DOHH2 (cell line): Measurements from ENCODE around the gene FRY.

Experiments used
- H3F3A ChIP-seq: fragments of 200-600 bp; sonication (generic), shearing (Covaris generic); 2 replicates; pipeline ENCODE4 v1.6.0; 2016; ENCODE audit warnings: antibody characterized with exemption, mild to moderate bottlenecking; ENCODE audit not compliant: control insufficient read depth, insufficient read depth
- H3K27ac ChIP-seq: fragments of 200-600 bp; sonication (generic); 2 replicates; pipeline ENCODE4 v1.5.1; 2014; ENCODE audit warnings: low read depth, mild to moderate bottlenecking, low read length, moderate library complexity
- H3K27me3 ChIP-seq: fragments of 200-600 bp; sonication (generic); 2 replicates; pipeline ENCODE4 v1.6.1; 2014; ENCODE audit warnings: mild to moderate bottlenecking, low read length, mixed read lengths; ENCODE audit not compliant: control insufficient read depth
- H3K36me3 ChIP-seq: fragments of 200-600 bp; sonication (generic); 2 replicates; pipeline ENCODE4 v1.6.1; 2014; ENCODE audit warnings: mild to moderate bottlenecking, low read length, moderate library complexity, mixed read lengths; ENCODE audit not compliant: control insufficient read depth
- H3K4me1 ChIP-seq: fragments of 200-600 bp; sonication (generic); 2 replicates; pipeline ENCODE4 v1.6.1; 2014; ENCODE audit warnings: mild to moderate bottlenecking, low read length, mixed read lengths; ENCODE audit not compliant: control insufficient read depth
- H3K4me2 ChIP-seq: fragments of 200-600 bp; sonication (generic); 2 replicates; pipeline ENCODE4 v1.6.0; 2014; ENCODE audit warnings: mild to moderate bottlenecking, low read length, moderate library complexity
- H3K4me3 ChIP-seq: fragments of 200-600 bp; sonication (generic); 2 replicates; pipeline ENCODE4 v1.5.1; 2014; ENCODE audit warnings: mild to moderate bottlenecking, low read length, mixed read lengths
- H3K79me2 ChIP-seq: fragments of 200-600 bp; sonication (generic); 2 replicates; pipeline ENCODE4 v1.6.1; 2014; ENCODE audit warnings: mild to moderate bottlenecking, low read length, mixed read lengths; ENCODE audit not compliant: control insufficient read depth
- H3K9me2 ChIP-seq: fragments of 200-600 bp; sonication (generic); replicated peaks from 2 replicates; pipeline ENCODE4 v1.6.1; 2014; ENCODE audit warnings: mild to moderate bottlenecking, low read length, mixed read lengths; ENCODE audit not compliant: control insufficient read depth
- H3K9me3 ChIP-seq: fragments of 200-600 bp; sonication (generic); 2 replicates; pipeline ENCODE4 v1.6.1; 2014; ENCODE audit warnings: antibody characterized with exemption, low read length, mixed read lengths; ENCODE audit not compliant: control insufficient read depth, insufficient read depth
- H4K20me1 ChIP-seq: fragments of 200-600 bp; sonication (generic); 2 replicates; pipeline ENCODE4 v1.6.0; 2014; ENCODE audit warnings: low read depth, mild to moderate bottlenecking, antibody characterized with exemption, low read length, moderate library complexity; ENCODE audit not compliant: control insufficient read depth, insufficient read depth
- EZH2phosphoT487 ChIP-seq: fragments of 200-600 bp; sonication (generic); IDR thresholded peaks from 2 replicates; pipeline ENCODE4 v1.6.1; 2017; ENCODE audit warnings: borderline replicate concordance, mild to moderate bottlenecking, antibody characterized with exemption, low read length, moderate library complexity, mixed read lengths
- TF ChIP-seq, protein P1 (sequence below): fragments of 200-600 bp; sonication (generic); IDR thresholded peaks from one replicate; pipeline ENCODE4 v1.5.1; 2014; ENCODE audit warnings: antibody characterized with exemption, mild to moderate bottlenecking, low read depth, low read length; ENCODE audit not compliant: poor library complexity, severe bottlenecking

FRY gene

DNA sequence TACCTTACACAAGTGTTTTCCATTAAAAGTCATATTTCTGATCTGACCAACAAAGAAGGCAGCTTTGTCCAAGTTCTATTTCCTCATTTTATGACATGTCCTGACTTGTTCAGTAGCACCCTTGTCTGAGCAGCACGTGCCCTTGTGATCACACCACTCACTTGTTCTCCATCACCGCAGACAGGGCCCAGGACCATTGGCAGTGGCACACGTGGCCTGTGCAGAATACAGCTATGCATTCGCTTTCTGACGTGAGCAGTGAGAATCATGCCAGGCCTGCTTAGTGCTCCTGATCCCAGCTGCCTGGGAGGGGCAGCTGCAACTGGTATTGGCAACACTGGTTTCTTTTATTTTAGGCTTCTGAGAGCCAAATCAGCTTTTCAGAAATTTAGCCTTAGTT lies 134.2 kb downstream of the FRY start:
- no peaks in the 10 kb centered on the region for H3K9me2 ChIP-seq
- H3K79me2 ChIP-seq: no peaks in the 10 kb centered on the region
- H3K9me3 ChIP-seq: no peaks in the 10 kb centered on the region
- no peaks in the 10 kb centered on the region for H4K20me1 ChIP-seq
- no peak overlapping the region for H3K27ac ChIP-seq
- TF ChIP-seq, protein P1, sequence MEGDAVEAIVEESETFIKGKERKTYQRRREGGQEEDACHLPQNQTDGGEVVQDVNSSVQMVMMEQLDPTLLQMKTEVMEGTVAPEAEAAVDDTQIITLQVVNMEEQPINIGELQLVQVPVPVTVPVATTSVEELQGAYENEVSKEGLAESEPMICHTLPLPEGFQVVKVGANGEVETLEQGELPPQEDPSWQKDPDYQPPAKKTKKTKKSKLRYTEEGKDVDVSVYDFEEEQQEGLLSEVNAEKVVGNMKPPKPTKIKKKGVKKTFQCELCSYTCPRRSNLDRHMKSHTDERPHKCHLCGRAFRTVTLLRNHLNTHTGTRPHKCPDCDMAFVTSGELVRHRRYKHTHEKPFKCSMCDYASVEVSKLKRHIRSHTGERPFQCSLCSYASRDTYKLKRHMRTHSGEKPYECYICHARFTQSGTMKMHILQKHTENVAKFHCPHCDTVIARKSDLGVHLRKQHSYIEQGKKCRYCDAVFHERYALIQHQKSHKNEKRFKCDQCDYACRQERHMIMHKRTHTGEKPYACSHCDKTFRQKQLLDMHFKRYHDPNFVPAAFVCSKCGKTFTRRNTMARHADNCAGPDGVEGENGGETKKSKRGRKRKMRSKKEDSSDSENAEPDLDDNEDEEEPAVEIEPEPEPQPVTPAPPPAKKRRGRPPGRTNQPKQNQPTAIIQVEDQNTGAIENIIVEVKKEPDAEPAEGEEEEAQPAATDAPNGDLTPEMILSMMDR: no peak
- no peak for TF ChIP-seq EZH2phosphoT487
- H3K4me1 ChIP-seq: peaks cover 14% of the 10 kb centered on the region
- H3F3A ChIP-seq: no peaks in the 10 kb centered on the region
- no peak overlapping the region for H3K4me2 ChIP-seq
- no peak overlapping the region for H3K4me3 ChIP-seq
- no peaks in the 10 kb centered on the region for H3K27me3 ChIP-seq
- H3K36me3 ChIP-seq: peaks cover 72% of the 10 kb centered on the region

DNA sequence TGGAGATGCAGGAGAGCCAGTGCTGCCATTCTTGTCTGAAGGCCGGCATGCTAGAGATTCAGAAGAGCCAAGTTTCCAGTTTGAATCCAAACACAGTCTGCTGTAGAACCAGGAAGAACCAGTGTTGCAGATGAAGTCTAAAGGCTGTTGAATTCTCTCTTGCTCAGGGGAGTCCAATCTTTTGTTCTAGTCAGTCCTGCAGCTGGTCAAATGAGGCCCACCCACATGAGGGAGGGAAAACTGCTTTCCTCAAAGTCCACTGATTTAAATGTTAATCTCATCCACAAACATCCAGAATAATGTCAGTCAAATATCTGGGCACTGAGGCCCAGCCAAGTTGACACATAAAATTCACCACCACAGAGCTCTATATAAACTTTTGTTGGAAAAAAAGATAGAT lies 136.6 kb downstream of the FRY start:
- Histone ChIP-seq H3K27ac (no peak overlapping the region), H3K9me3 (no peaks in the 10 kb centered on the region), H3K36me3 (peaks cover 70% of the 10 kb centered on the region), H3K4me1 (peaks cover 14% of the 10 kb centered on the region), H4K20me1 (no peaks in the 10 kb centered on the region), H3K4me3 (no peak overlapping the region), H3K79me2 (no peaks in the 10 kb centered on the region), H3F3A (no peaks in the 10 kb centered on the region), H3K27me3 (no peaks in the 10 kb centered on the region), H3K9me2 (no peaks in the 10 kb centered on the region), H3K4me2 (no peak overlapping the region)
- TF ChIP-seq, protein P1: no peak
- TF ChIP-seq EZH2phosphoT487: no peak

DNA sequence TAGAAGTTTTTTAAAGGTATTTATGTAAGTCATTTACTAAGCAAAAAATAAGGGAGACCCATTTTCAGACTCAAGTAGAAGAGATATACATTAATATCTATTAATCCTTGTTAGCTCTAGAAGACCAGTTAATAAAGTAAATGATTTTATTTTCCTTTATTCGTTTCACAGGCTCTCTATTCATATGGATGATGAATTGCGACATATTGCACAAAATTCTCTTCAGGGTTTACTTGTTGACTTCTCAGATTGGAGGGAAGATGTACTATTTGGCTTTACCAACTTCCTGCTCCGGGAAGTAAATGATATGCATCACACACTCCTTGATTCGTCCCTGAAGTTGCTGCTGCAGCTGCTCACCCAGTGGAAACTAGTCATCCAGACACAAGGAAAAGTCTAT lies 139.3 kb downstream of the FRY start:
- no peak for TF ChIP-seq EZH2phosphoT487
- Histone ChIP-seq H3K27ac (no peak overlapping the region), H3F3A (0 out of 2 replicates have a peak, but pooled peaks cover 2% of the 10 kb centered on the region), H3K4me2 (no peak overlapping the region), H3K79me2 (no peaks in the 10 kb centered on the region), H3K4me3 (no peak overlapping the region), H3K9me2 (no peaks in the 10 kb centered on the region), H4K20me1 (no peaks in the 10 kb centered on the region), H3K36me3 (peaks cover 68% of the 10 kb centered on the region), H3K27me3 (no peaks in the 10 kb centered on the region), H3K9me3 (no peaks in the 10 kb centered on the region), H3K4me1 (no peaks in the 10 kb centered on the region)

DNA sequence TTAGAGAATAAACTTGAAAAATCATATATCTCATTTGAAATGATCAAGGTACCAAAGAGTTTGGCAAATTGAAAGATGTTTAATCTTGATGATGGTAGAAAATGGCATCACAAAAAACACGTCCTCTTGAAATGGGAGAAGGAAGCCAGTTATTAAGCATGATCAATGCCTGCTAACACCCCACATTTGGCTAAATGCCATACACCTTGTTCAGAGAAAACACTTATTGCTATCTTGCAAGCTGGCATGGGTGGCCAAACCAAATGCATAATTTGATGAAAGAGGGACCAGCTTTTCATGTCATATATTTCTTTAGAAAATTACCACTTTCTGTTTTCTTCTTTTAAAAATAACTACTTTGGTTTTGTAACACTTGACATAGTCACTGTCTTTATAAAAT lies 142.3 kb downstream of the FRY start:
- Histone ChIP-seq H3F3A (0 out of 2 replicates have a peak, but pooled peaks cover 2% of the 10 kb centered on the region), H3K27ac (no peak overlapping the region), H3K4me2 (no peak overlapping the region), H4K20me1 (no peaks in the 10 kb centered on the region), H3K9me3 (no peaks in the 10 kb centered on the region), H3K9me2 (no peaks in the 10 kb centered on the region), H3K4me1 (no peaks in the 10 kb centered on the region), H3K4me3 (no peak overlapping the region), H3K79me2 (no peaks in the 10 kb centered on the region), H3K36me3 (peaks cover 83% of the 10 kb centered on the region), H3K27me3 (no peaks in the 10 kb centered on the region)
- no peak for TF ChIP-seq EZH2phosphoT487
- TF ChIP-seq, protein P1: no peak
